ENCODE results near the gene SFMBT2.
"Not testable (repeated sequence)": the region's sequence is repeated elsewhere in the genome, so short reads cannot be mapped to it uniquely, and the experiment has no call there.

SFMBT2 gene

DNA sequence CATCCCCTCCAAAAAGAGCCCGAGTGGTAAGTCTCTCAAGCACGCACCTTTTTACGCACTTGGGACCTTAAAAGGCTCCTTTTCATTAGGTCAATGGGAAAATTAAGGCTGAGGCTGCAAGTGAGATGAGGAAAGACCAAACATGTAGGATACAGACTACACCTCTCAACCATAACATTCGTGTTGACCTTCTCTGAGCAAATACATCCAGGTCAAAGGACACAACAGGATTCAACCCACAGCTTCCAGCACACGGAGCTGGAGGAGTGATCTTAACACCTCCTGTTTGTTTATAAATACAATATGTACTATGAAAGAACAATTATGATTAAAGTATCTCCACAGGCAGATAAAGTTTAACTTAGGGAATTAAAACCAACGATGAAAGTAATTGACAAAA, 9.7 kb downstream of the SFMBT2 start:
- no peak for DNase-seq (ENCODE audit: low read depth)

DNA sequence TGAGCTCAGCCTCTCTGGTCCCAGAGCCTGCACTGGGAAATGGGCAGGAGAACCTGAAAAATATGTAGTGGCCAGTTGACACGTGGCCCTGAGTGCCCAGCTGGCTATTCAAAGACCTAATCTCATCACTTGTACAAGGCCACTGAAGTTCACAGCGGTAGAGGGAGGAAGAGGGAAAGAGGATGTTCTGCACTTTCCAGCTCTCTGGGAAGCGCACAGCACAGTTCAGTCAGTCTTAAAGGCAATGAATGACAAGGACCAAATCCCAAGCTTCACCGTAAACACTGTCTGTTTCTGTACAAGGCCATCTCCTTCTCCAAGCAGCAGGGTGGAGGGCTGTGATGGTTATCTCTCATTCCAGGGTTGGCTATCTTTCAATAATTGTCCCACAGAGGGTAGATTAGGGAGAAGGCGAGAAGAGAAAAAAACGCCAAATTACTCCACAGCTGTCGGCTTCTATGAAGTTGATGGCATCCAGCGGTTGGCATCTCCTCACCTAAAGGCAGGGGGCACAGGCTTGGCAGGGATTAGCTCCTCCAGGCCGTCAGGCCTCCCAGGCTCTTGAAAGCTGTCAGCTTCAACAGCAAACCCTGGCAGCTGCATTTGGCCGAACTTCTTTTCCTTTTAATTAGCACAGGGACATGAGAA, 10.6 kb downstream of the SFMBT2 start:
- DNase-seq (ENCODE audit: low read depth) = no peak

DNA sequence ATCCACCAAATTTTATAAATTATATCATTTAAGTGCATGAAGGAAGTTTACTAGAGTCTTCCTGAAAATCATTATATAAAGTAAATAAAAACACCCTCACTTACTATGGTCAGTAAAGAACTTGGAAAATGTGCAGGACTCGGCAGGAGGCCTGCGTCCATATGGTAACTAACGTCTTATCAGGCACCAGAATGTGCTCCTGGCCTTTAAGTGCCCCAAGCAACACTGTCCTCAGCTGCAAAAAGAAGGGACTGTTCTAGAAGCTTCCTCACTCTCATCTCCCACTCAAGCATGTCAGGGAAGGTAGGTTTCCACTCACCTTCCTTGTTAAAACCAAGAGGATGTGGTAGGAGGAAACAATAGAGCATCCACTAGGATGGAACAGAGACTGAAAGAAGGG, 11.3 kb downstream of the SFMBT2 start:
- no peak for DNase-seq (ENCODE audit: low read depth)

GRCh38 chr10:7397049-7398035, 13.5 kb downstream of the SFMBT2 start:
- DNase-seq (ENCODE audit: low read depth) = no peak

DNA sequence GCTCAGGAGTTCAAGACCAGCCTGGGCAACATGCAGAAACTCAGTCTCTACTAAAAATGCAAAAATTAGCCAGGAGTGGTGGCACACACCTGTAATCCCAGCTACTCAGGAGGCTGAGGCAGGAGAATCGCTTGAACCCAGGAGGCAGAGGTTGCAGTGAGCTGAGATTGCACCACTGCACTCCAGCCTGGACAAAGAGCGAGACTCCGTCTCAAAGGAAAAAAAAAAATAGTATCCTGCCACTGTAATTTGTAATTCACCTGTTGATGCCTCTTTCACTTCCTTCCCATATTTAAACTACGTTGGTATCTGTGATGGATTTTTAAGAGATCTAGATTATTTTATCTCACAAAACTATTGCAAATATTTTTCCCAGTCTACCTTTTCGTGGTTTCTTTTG, 18.5 kb downstream of the SFMBT2 start:
- DNase-seq (ENCODE audit: low read depth) = not testable (repeated sequence)

DNA sequence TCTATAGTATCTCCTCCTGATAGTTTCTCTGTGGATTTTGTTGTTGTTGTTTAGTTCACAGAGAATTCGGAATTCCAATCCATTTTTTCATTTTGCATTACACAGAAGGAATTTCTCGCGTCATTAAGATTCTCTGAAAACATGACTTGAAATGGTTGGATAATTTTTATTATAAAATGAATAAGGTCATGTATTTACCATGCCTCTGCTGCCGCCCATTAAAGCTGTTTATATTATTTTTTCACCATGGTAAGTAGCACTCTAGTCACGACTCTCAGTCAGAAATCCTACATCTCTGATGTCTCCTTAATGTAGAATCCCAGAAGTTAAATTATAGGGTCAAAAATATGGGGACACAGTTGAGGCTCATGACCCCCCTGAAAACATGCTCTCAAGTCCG, 19.1 kb downstream of the SFMBT2 start:
- DNase-seq (ENCODE audit: low read depth) = no peak

GRCh38 chr10:7390689-7391110, 20.1 kb downstream of the SFMBT2 start:
- not testable (repeated sequence) for DNase-seq (ENCODE audit: low read depth)

GRCh38 chr10:7389844-7390243, 21.0 kb downstream of the SFMBT2 start:
- DNase-seq (ENCODE audit: low read depth) = no peak

- DNase-seq (ENCODE audit: low read depth) = no peak
These were observed 21.5 kb downstream of the SFMBT2 start for GRCh38 chr10:7389346-7389745.

GRCh38 chr10:7388602-7389001, 22.2 kb downstream of the SFMBT2 start:
- DNase-seq (ENCODE audit: low read depth) = no peak

- DNase-seq (ENCODE audit: low read depth) = not testable (repeated sequence)
These were observed 22.7 kb downstream of the SFMBT2 start for GRCh38 chr10:7388149-7388548.

DNA sequence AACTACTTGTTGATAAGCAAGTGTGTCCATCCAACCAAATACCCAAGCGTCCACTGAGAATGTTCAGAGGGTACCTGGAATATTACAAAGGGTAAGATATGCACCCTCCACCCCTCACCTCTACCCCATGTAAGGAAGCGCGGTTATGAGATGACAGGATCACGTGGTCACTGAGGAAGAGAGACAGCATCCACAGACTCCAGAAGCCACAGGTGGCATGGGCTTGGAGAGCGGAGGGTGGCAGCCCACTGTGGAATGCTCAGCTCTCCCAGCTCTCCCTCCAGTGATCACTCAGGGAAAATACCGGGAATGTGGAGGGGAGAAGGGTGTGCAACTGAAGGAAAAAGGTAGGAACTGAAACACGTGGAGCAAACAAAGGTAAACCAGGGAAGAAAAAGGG, 25.7 kb downstream of the SFMBT2 start:
- no peak for DNase-seq (ENCODE audit: low read depth)

GRCh38 chr10:7383442-7383841, 27.4 kb downstream of the SFMBT2 start:
- DNase-seq (ENCODE audit: low read depth) = no peak

- DNase-seq (ENCODE audit: low read depth) = no peak
These were observed 30.1 kb downstream of the SFMBT2 start for GRCh38 chr10:7380704-7381241.

DNA sequence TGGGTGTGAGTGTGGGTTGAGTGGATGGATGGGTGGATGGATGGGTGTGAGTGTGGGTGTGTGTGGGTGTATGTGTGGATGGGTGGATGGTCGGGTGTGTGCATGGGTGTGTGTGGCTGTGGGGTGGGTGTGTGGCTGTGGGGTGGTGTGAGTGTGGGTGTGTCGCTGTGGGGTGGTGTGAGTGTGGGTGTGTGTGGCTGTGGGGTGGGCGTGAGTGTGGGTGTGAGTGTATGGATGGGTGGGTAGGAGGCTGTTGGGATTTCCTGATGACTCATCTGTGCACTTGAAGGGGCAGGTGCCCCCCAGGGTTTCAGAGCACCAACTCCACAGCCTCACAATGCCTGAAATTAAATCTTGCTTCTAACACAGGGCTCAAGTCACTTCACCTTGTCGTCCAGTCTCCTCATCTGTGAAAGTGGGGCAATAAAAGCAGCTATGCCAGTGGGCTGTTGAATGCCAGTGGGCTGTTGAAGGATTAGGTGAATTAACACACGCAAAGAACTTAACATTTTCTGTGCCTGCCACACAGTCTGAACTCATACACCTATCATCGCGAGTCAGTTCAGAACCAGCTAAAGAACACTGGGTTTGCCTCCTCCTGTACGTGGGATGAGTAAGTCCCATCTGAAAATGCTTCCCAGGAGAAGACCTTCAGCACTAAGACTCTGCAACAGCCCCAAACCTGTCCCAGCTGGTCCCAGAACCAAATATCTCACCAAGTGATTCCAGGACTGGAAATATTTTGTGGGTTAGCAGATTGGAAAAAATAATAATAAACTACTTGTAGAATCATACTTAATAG, 32.0 kb downstream of the SFMBT2 start:
- peak; percentile 9 for DNase-seq (ENCODE audit: low read depth)

GRCh38 chr10:7377614-7378248, 33.1 kb downstream of the SFMBT2 start:
- DNase-seq (ENCODE audit: low read depth) = no peak

GRCh38 chr10:7374795-7375194, 36.0 kb downstream of the SFMBT2 start:
- DNase-seq (ENCODE audit: low read depth) = no peak

DNA sequence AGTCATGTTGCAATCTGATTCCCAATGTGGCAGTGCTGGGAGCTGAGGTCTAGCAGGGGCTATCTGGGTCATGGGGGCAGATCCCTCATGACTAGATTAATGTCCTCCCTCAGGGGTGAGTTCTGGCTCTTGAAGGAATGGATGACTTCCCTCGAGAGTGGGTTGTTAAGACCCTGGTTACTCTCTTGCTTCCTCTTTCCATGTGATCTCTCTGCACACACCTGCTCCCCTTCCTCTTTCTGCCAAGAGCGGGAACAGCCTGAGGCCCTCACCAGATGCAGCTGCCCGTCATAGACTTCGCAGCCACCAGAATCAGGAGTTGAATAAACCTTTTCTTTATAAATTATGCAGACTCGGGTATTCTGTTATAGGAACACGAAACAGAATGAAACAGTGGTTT, 37.8 kb downstream of the SFMBT2 start:
- no peak for DNase-seq (ENCODE audit: low read depth)

DNA sequence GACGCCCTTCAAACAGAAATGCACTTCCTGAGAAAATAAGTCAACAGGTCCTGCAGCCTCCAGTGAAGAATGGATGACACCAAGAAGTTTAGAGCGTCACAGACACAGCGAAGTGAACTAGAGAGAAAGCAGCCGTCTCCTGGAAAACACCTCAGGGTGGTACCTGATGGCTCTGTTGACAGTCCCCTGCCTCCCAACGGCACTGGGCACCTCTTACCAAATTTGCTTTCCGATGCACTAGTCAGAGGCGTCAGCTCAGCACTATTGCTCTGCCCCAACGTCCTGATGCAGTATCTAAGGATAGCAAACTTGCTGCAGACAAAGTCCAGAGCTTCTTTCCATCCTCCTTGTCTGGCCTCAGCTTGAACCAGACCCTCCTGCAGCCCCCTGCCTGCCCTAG, 38.3 kb downstream of the SFMBT2 start:
- DNase-seq (ENCODE audit: low read depth) = no peak

- no peak for DNase-seq (ENCODE audit: low read depth)
These were observed 40.3 kb downstream of the SFMBT2 start for GRCh38 chr10:7370511-7370910.

- DNase-seq (ENCODE audit: low read depth) = no peak
These were observed 45.6 kb downstream of the SFMBT2 start for GRCh38 chr10:7365027-7365745.

Data from stimulated activated CD4-positive, alpha-beta T cell treated with anti-CD3 and anti-CD28 coated beads, Interleukin-2, amount 100 ng/mL, for 4 hours (primary cell).